HepG2 (cell line): ENCODE measurements around the gene MGAT5. TPM values are rescaled to one million over a fixed set of nuclear protein-coding genes. Genes with fewer than 3 reads are reported as not detected.

Experiments
- ATAC-seq: fragments of 200-7000 bp; cut with Tn5 transposase; 3 replicates; pipeline ENCODE4 v1.9.1; 2020; ENCODE audit warnings: mild to moderate bottlenecking, moderate library complexity
- BruUV-seq: library from RNA; stranded (reverse); fragments of 400-500 nt; replicated peaks from 2 replicates; lab custom pipeline; 2021; lab: Mats Ljungman, UMichigan
- CTCF ChIA-PET: fragments of 300-600 bp; formaldehyde crosslinking; extraction: SDS; loops from one replicate; lab custom pipeline; 2021; ENCODE audit warnings: low total read pairs, inconsistent platforms, low intra/inter-chr PET ratio; lab: Yijun Ruan, JAX
- POLR2A ChIA-PET: fragments of 350-600 bp; sonication (Branson Sonifier 250); formaldehyde crosslinking; loops from one replicate; lab custom pipeline; 2020; ENCODE audit warnings: antibody characterized with exemption, inconsistent platforms; lab: Yijun Ruan, JAX
- DNase-seq: peaks from one replicate; pipeline ENCODE4 v3.0.0-alpha.2; 2015; ENCODE audit warnings: low spot score
- FAIRE-seq: peaks from 3 replicates; lab custom pipeline; 2011; peaks lifted over from hg19 to GRCh38; lab: Jason Lieb, UNC
- H2AFZ ChIP-seq: one replicate; pipeline ENCODE4 v1.6.1; 2011; ENCODE audit warnings: low read length, inconsistent platforms
- H3K27ac ChIP-seq: fragments of 300-600 bp; 3 replicates; pipeline ENCODE4 v1.8.0; 2011; ENCODE audit warnings: mixed run types, mild to moderate bottlenecking, mixed read lengths, low read length, inconsistent platforms; ENCODE audit not compliant: insufficient read depth; ENCODE audit errors: extremely low read length
- H3K27me3 ChIP-seq, 2 experiments: fragments of 200-600 bp in 1 of 2; 2 replicates in 1 of 2; 3 replicates in 1 of 2; pipeline versions ENCODE4 v1.6.0 to v1.8.0; 2011; ENCODE audit warnings: low read length in 2 of 2, mild to moderate bottlenecking in 2 of 2, moderate library complexity in 2 of 2, inconsistent platforms in 1 of 2; ENCODE audit not compliant: insufficient read depth in 2 of 2, control insufficient read depth in 1 of 2
- H3K36me3 ChIP-seq, 2 experiments: fragments of 200-600 bp in 1 of 2; replicated peaks in 1 of 2; 2 replicates in 1 of 2; 3 replicates in 1 of 2; pipeline versions ENCODE4 v1.5.1 to v1.8.0; 2011; ENCODE audit warnings: low read length in 2 of 2, inconsistent platforms in 1 of 2; ENCODE audit not compliant: insufficient read depth in 2 of 2, control insufficient read depth in 1 of 2
- H3K4me1 ChIP-seq: 2 replicates; pipeline ENCODE4 v1.5.1; 2012; ENCODE audit warnings: low read length, inconsistent platforms; ENCODE audit not compliant: insufficient read depth
- H3K4me2 ChIP-seq: 2 replicates; pipeline ENCODE4 v1.6.0; 2011; ENCODE audit warnings: low read depth, low read length, inconsistent platforms
- H3K4me3 ChIP-seq, 3 experiments: fragments of 200-600 bp in 1 of 3; sonication (generic), shearing (Covaris generic) in 1 of 3; replicated peaks in 1 of 3; 2 replicates each; pipeline ENCODE4 v1.5.1; 2011 to 2016; ENCODE audit warnings: low read length in 3 of 3, inconsistent platforms in 2 of 3, low read depth in 2 of 3, mild to moderate bottlenecking in 2 of 3, control low read depth in 1 of 3, mixed read lengths in 1 of 3; ENCODE audit not compliant: insufficient read depth in 1 of 3
- H3K79me2 ChIP-seq: one replicate; pipeline ENCODE4 v1.6.1; 2011; ENCODE audit warnings: low read length, inconsistent platforms; ENCODE audit not compliant: insufficient read depth
- H3K9ac ChIP-seq: 2 replicates; pipeline ENCODE4 v1.6.0; 2011; ENCODE audit warnings: mild to moderate bottlenecking, low read depth, low read length, inconsistent platforms; ENCODE audit not compliant: insufficient read depth
- H3K9me3 ChIP-seq: 2 replicates; pipeline ENCODE4 v1.5.1; 2012; ENCODE audit warnings: mild to moderate bottlenecking, low read length
- H4K20me1 ChIP-seq: 2 replicates; pipeline ENCODE4 v1.6.0; 2011; ENCODE audit warnings: inconsistent platforms, mild to moderate bottlenecking, low read length, moderate library complexity; ENCODE audit not compliant: insufficient read depth
- KDM1A ChIP-seq: IDR thresholded peaks from 2 replicates; pipeline ENCODE4 v1.6.1; 2016; ENCODE audit warnings: missing compliant biosample characterization
- XRCC5 ChIP-seq: fragments of 200-400 bp; formaldehyde crosslinking; optimal IDR thresholded peaks from 2 replicates; pipeline ENCODE3; 2017; ENCODE audit warnings: mild to moderate bottlenecking, low read length
- ZHX1 ChIP-seq: sonication (generic); formaldehyde crosslinking; IDR thresholded peaks from 2 replicates; pipeline ENCODE4 v1.8.1; 2022; ENCODE audit warnings: low read depth, mild to moderate bottlenecking, missing genetic modification reagents
- ZKSCAN8 ChIP-seq: IDR thresholded peaks from 2 replicates; pipeline ENCODE4 v1.6.1; 2016; ENCODE audit warnings: borderline replicate concordance, missing genetic modification reagents, missing compliant biosample characterization
- ZNF747 ChIP-seq: sonication (generic); formaldehyde crosslinking; IDR thresholded peaks from 2 replicates; pipeline ENCODE4 v1.8.1; 2023; ENCODE audit warnings: missing genetic modification reagents, mild to moderate bottlenecking, borderline replicate concordance
- WGBS: methylation state at CpG from one replicate; pipeline ENCODE4 v1.1.6; 2017; ENCODE audit warnings: low lambda C conversion rate; 5-methylcytosine and 5-hydroxymethylcytosine counted together
- in situ Hi-C: cut with HindIII; loops from 2 replicates; pipeline ENCODE4 v1.10.0; 2017; ENCODE audit warnings: low pct_unique_long_range_greater_than_20kb; ENCODE audit not compliant: extremely low pct_ligation_motif_present
- intact Hi-C: fragments of 100-400 bp; cut with micrococcal nuclease; formaldehyde crosslinking; loops from one replicate; pipeline ENCODE4 v1.10.0; 2022; ENCODE audit not compliant: unreplicated experiment
- polyA plus RNA-seq, 8 experiments: library from polyadenylated mRNA; depleted of rRNA in 3 of 8; stranded (reverse) in 7 of 8; unstranded in 1 of 8; fragments of >200 nt; fragmentation: Illumina TruSeq in 4 of 8; extraction: Trizol in 4 of 8; gene quantifications; 2 replicates each; pipeline versions ENCODE4 v1.2.1 to v1.2.3, GENCODE V29; 2011 to 2016; ENCODE audit warnings: low read depth in 4 of 8, missing spikeins in 1 of 8, mixed read lengths in 1 of 8; ENCODE audit not compliant: insufficient read depth in 1 of 8
- total RNA-seq, 5 experiments: library from RNA; depleted of rRNA; stranded (reverse); fragments of >200 nt; fragmentation: Illumina TruSeq; extraction: Trizol; gene quantifications; 2 replicates each; pipeline ENCODE4 v1.2.3, GENCODE V29; 2016; ENCODE audit warnings: low read depth in 1 of 5
- TF ChIP-seq, protein P1 (sequence below): IDR thresholded peaks from 2 replicates; pipeline ENCODE4 v1.6.1; 2012; ENCODE audit warnings: low read length, improper control_type of control experiment

MGAT5 gene
- total and polyA plus RNA-seq, 2 of the 13 experiments (the other 11 are each of a cell fraction or from before 2014, with no cell fraction given) = 33.1 to 60.2 TPM

GRCh38 chr2:134273256-134273983, 19.5 kb downstream of the MGAT5 start:
- ChIA-PET POLR2A (no interaction called here), CTCF (no interaction called here)
- Histone ChIP-seq H3K27ac (no peak overlapping the region), H3K36me3 (peaks cover 6 to 31% of the 10 kb centered on the region in 2 experiments), H4K20me1 (no peaks in the 10 kb centered on the region), H3K9ac (no peak overlapping the region), H3K27me3 (no peaks in the 10 kb centered on the region), H3K4me3 (no peak overlapping the region), H2AFZ (no peak overlapping the region), H3K9me3 (no peaks in the 10 kb centered on the region), H3K4me2 (no peak overlapping the region), H3K4me1 (no peaks in the 10 kb centered on the region), H3K79me2 (no peaks in the 10 kb centered on the region)
- ATAC-seq = no peak
- BruUV-seq = no TSS peak
- no peak for TF ChIP-seq KDM1A (CRISPR knock-in tag)
- TF ChIP-seq, protein P1, sequence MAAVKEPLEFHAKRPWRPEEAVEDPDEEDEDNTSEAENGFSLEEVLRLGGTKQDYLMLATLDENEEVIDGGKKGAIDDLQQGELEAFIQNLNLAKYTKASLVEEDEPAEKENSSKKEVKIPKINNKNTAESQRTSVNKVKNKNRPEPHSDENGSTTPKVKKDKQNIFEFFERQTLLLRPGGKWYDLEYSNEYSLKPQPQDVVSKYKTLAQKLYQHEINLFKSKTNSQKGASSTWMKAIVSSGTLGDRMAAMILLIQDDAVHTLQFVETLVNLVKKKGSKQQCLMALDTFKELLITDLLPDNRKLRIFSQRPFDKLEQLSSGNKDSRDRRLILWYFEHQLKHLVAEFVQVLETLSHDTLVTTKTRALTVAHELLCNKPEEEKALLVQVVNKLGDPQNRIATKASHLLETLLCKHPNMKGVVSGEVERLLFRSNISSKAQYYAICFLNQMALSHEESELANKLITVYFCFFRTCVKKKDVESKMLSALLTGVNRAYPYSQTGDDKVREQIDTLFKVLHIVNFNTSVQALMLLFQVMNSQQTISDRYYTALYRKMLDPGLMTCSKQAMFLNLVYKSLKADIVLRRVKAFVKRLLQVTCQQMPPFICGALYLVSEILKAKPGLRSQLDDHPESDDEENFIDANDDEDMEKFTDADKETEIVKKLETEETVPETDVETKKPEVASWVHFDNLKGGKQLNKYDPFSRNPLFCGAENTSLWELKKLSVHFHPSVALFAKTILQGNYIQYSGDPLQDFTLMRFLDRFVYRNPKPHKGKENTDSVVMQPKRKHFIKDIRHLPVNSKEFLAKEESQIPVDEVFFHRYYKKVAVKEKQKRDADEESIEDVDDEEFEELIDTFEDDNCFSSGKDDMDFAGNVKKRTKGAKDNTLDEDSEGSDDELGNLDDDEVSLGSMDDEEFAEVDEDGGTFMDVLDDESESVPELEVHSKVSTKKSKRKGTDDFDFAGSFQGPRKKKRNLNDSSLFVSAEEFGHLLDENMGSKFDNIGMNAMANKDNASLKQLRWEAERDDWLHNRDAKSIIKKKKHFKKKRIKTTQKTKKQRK = no peak
- TF ChIP-seq ZNF747 (CRISPR knock-in tag) = no peak
- 99% methylated on average over 4 of the region's 4 CpGs for WGBS
- no peak for DNase-seq
- intact Hi-C loops = no loop called here
- no peak for FAIRE-seq
- in situ Hi-C loops = no loop called here

DNA sequence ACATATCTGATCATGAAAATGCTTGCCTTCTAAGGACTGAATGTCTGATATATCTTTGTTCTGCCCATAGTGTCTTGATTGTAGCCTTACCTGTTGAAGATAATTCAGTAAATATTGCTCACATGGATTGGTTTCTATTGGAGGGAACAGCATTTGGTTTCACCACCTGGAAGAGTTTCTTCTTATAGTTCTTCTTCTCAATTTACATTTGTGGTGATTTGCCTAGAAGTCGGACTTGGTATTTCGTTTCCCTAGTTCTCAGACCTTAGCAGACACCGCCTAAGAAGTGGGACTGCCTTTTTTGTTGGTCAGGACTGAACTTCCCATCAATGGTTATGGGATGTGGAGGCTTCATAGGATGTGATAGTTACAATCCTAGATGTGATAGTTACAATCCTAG, 20.2 kb downstream of the MGAT5 start:
- no peak for ATAC-seq
- H3K27me3 ChIP-seq = no peaks in the 10 kb centered on the region
- H4K20me1 ChIP-seq = no peaks in the 10 kb centered on the region
- 99% methylated on average over 3 of the region's 3 CpGs for WGBS
- H3K36me3 ChIP-seq = peaks cover 9 to 37% of the 10 kb centered on the region in 2 experiments
- no peaks in the 10 kb centered on the region for H3K9me3 ChIP-seq
- BruUV-seq = no TSS peak
- H3K27ac ChIP-seq = no peak overlapping the region
- in situ Hi-C loops = no loop called here
- CTCF ChIA-PET = no interaction called here
- no peaks in the 10 kb centered on the region for H3K4me1 ChIP-seq
- TF ChIP-seq XRCC5 (no peak), ZHX1 (CRISPR knock-in tag) (no peak), ZKSCAN8 (CRISPR knock-in tag) (no peak)
- TF ChIP-seq, all 625 proteins: peak for 0
- Histone ChIP-seq H3K4me2 (no peak overlapping the region), H2AFZ (no peak overlapping the region), H3K4me3 (no peak overlapping the region), H3K79me2 (no peaks in the 10 kb centered on the region), H3K9ac (no peak overlapping the region)
- DNase-seq (no peak), FAIRE-seq (no peak)
- intact Hi-C loops = no loop called here
- POLR2A ChIA-PET = no interaction called here
